B cell (primary cell): Measurements from ENCODE around the gene ERMAP. TPM values are rescaled to one million over a fixed set of nuclear protein-coding genes. Genes with fewer than 3 reads are reported as not detected.

Source experiments
- polyA plus RNA-seq: library from polyadenylated mRNA; depleted of rRNA; stranded (reverse); fragments of >200 nt; gene quantifications from 2 replicates; pipeline ENCODE4 v1.2.3, GENCODE V29; 2012
- total RNA-seq, 2 donors: library from RNA; stranded (reverse); fragments of 120-200 nt in 1 of 2; gene quantifications; 1 replicate in 1 of 2; 2 replicates in 1 of 2; pipeline versions ENCODE4 v1.2.3 to v1.2.4, GENCODE V29; 2013 to 2022

ERMAP gene
- total and polyA plus RNA-seq, 2 donors (not counting 1 experiment from before 2014, with no cell fraction given), result 4.9 to 13.1 TPM

Other genes with a start within 250 kb of the ERMAP start
- gene PPIH, start 158.7 kb upstream of the ERMAP start, total RNA-seq, result 48.8 and 50.3 TPM in 2 replicates
- 42.4 and 51.4 TPM in 2 replicates for gene PPIH, start 158.7 kb upstream of the ERMAP start, polyA plus RNA-seq
- gene YBX1, start 134.7 kb upstream of the ERMAP start, total RNA-seq, result 314 and 345 TPM in 2 replicates
- gene YBX1, start 134.7 kb upstream of the ERMAP start, polyA plus RNA-seq, result 164 and 244 TPM in 2 replicates
- gene CLDN19, start 76.9 kb upstream of the ERMAP start, total RNA-seq, result not detected in 2 replicates
- gene CLDN19, start 76.9 kb upstream of the ERMAP start, polyA plus RNA-seq, result 0.03 TPM in 1 of 2 replicates, not detected in the other
- gene P3H1, start 50.1 kb upstream of the ERMAP start, total RNA-seq, result 42.2 and 46.1 TPM in 2 replicates
- gene P3H1, start 50.1 kb upstream of the ERMAP start, polyA plus RNA-seq, result 51.3 and 52.1 TPM in 2 replicates
- 13.1 and 17.1 TPM in 2 replicates for gene C1orf50, start 49.9 kb upstream of the ERMAP start, total RNA-seq
- gene C1orf50, start 49.9 kb upstream of the ERMAP start, polyA plus RNA-seq, result 2.7 and 4.5 TPM in 2 replicates
- 0.46 and 0.47 TPM in 2 replicates for gene TMEM269, start 32.1 kb upstream of the ERMAP start, total RNA-seq
- gene TMEM269, start 32.1 kb upstream of the ERMAP start, polyA plus RNA-seq, result 0.21 and 0.32 TPM in 2 replicates
- 21.9 and 23.2 TPM in 2 replicates for gene SVBP, start 275 bp downstream of the ERMAP start, total RNA-seq
- 12.4 and 12.6 TPM in 2 replicates for gene SVBP, start 275 bp downstream of the ERMAP start, polyA plus RNA-seq
- 17.1 and 18.4 TPM in 2 replicates for gene ZNF691, start 29.5 kb downstream of the ERMAP start, total RNA-seq
- 8.3 and 12.4 TPM in 2 replicates for gene ZNF691, start 29.5 kb downstream of the ERMAP start, polyA plus RNA-seq
- 240 and 241 TPM in 2 replicates for gene SLC2A1, start 141.7 kb downstream of the ERMAP start, total RNA-seq
- gene SLC2A1, start 141.7 kb downstream of the ERMAP start, polyA plus RNA-seq, result 223 and 346 TPM in 2 replicates